NCI-H2171 treated with DMSO at 0.1 percent for 48 hours (cell line): ENCODE data around the gene COG2.
"Not testable (repeated sequence)": the region's sequence is repeated elsewhere in the genome, so short reads cannot be mapped to it uniquely, and the experiment has no call there.

Experiments used
- DNase-seq: peaks from one replicate; lab custom pipeline; 2025; lab: John Stamatoyannopoulos, UW

Gene COG2

DNA sequence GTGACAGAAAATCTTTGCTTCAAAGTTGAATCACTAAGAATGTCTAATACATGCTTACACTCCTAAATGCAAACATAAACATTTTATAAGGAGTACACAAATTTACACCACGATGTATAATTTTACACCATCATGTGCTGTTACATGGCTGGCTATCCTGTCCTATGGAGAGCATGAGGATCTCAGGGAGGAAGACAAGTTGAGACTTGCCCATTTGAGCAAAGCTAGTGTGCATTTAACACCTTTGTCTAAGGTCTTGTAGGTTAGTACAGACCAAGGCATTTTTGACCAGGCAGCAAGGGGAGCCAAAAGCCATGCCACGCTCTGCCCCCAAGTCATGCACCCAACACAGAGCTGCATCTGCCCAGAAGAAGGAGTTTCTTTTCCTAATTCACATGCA is 14.5 kb upstream of the COG2 start:
- DNase-seq: peak; percentile 14

DNA sequence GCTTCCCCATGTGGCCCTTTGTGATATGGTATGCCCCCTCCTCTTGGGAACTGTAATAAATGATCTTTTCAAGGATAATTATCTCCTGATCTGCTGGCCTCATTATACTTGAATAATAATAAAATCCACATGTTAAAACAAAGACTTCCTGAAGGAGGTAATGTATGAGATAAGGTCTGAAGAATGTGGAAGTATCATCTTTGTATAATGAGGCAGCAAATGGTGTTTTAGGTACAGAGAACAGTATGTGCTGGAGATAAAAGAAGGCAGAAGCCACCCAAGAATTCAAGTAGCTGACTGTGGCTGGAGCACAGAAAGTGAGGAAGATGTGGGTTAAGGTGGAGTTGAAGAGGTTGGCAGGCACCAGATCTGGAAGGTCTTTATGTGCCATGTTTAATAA is 12.8 kb upstream of the COG2 start:
- DNase-seq: no peak

DNA sequence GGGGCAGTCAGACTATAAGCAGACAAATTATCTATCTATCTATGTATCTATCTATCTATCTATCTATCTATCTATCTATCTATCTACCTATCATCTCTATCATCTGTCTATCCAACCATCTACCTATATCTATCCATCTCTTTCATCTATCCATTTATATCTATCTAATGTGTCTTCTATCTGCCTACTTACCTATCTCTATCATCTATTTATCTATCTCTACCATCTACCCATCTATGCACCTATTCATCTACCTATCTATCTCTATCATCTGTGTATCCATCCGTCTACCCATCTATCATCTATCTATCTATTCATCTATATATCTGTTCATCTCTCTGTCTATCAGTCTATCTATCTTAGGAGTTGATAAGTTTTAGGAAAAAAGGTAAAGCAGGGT is 10.8 kb upstream of the COG2 start:
- DNase-seq: no peak

DNA sequence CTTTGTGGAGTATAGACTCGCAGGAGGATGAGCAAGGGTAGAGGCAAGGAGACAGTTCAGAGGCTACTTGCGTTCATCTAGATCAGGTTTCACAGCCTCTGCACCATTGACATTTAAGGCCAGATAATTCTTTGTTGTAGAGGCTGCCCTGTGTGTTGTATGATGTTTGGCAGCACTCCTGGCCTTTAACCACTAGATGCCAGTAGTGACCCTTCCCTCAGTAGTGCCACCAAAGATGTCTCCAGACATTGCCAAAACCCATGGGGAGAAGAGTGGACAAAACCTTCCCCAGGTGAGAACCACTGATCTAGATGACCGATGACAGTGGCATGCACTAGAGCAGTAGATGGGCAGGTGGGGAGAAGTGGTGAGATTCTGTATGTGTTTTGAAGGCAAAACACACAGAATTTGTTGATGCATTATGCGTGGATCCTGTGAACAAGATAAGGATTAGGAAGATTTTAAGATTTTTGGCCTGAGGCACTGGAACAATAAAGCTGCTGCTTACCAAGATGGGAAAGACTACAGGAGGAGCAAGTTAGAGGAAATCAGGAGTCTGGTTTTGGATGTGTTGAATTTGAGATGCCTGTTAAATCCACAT is 9.9 kb upstream of the COG2 start:
- DNase-seq: peak; percentile 56

DNA sequence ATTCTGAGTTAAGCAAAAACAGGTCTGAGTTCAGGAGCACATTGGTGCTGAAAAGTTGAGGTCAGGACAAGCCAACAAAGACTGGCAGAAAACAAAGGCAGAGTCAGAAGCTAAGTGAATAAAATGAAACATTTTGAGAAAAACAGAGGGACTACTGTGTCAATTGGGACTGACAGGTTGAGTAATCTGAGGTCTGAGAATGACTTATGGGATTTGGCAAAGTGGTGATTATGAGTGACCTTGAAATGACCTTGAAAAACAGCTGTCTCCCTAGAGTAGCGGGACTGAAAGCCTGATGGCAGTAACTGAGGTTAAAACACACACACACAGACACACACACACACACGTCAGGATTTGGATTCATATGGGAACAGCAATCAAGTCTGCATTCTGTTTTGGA is 8.8 kb upstream of the COG2 start:
- DNase-seq: peak; percentile 76

DNA sequence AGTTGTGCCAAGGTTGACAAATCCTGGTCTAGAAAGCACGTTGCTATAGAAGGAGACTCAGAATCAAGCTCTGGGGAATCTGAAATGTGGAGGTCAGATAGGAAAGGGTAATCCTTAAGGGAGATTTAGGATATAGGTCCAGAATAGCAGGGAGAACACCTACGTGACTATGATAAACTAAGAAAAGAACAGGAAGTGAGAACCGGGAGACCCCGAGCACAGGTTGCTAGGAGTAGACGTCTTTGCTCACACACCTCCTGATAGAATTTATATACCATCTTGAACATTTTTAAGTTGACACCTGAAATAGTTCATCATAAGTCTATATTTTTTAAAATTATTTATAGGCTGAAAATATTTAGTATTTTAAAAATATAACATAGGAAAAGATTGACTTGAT is 7.9 kb upstream of the COG2 start:
- DNase-seq: no peak

DNA sequence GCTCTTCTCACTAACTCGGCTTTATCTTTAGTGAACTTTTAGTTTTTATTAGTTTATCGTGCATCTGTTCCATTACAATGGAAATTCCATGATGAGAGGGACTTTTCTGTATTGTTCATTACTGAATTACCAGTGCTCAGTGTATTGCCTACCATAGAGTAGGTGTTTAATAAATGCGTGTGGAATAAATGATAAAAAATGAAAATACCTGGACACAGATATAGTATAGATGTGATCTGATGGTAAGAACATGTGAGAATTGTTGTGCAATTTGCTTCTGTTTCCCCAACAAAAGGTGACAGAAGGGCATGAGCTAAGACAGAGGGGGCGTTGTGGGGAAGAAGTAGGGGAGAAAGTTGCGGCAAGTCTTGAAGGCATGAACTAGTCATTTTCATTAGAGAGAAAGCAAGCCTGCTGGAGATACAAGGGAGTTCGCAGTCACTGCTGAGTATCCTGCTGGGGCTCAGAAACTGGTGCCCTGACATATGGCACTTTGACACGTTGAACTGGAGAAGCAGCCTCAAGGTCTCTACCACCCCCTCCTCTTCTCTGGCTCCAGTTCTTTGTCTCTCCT is 5.6 kb upstream of the COG2 start:
- DNase-seq: peak; percentile 37

DNA sequence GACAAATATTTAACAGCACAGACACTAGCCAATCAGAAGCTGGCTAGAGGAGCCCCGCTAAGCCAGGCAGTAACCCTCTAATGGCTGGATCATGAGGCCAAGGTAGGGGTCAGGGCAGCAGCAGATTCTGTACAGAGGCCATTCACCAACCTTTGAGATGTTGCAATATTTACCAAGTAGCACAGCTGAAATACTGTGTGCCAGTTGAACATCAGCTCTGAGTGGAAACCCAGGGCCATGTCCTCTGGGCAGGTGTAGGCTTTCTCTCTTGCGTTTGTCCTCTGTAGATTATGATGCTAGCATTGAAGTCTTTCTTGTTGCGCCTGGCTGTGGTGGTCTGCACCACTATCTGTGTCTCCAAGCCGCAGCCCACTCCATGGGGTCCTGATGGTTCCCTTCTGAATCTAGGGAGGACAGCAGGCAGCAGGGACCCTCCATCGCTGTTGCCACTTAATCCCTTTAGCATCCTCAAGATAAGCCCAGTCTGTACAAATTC is 2.5 kb upstream of the COG2 start:
- DNase-seq: no peak

DNA sequence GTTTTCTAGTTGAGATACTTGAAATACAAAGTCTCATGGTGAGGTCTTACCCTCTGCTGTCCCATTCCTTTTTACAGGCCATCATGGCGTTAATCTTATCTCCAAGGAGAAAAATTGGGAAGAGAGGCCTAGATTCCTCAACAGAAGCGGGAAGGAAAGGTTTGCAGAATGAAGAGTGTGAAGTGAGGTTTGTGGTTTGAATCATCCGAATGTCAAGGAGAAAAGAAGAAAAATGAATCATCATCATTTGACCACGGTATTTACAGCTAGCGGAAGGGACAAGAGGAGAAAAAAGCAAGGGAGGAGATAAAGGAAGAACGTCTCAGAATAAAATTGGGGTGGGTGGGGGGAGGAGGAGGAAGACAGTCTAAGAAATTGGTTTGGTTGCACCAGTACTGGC is 935 bp upstream of the COG2 start:
- DNase-seq: no peak

DNA sequence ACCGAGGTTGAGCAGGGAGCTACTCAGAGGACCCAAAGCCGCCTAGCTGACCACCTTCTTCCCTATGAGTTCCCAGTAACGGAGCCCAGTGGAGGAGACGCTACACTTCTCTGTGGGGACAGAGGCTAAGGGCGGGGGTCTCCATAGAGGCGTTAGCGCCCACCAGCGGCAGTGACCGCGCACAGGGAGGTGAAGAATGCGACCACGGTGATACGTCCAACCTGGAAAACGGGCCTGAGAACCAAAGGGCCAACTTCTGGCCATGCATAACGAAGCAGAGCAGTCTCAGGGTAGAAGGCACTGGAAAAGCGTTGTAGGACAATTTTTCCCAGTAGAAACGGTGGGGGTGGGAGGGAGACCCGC is 400 bp upstream of the COG2 start:
- no peak for DNase-seq

DNA sequence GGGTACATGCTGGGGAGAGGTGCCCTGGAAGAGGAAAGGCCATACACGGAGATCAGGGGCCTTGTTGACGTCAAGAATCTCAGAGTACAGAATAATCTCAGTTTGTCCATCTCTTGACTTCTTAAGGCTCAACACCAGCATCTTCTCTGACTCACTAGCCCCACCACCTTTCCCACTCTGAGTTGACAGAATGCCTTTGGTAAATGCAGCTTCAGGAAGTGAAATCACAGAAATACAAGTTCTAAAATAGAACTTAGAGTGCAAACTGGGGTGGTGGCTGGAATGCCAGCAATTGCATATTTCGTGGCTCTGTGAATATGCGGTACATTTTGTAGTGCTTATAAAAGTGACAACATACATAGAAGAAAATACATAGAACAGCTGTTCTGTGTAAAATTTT is 1.6 kb downstream of the COG2 start:
- no peak for DNase-seq

DNA sequence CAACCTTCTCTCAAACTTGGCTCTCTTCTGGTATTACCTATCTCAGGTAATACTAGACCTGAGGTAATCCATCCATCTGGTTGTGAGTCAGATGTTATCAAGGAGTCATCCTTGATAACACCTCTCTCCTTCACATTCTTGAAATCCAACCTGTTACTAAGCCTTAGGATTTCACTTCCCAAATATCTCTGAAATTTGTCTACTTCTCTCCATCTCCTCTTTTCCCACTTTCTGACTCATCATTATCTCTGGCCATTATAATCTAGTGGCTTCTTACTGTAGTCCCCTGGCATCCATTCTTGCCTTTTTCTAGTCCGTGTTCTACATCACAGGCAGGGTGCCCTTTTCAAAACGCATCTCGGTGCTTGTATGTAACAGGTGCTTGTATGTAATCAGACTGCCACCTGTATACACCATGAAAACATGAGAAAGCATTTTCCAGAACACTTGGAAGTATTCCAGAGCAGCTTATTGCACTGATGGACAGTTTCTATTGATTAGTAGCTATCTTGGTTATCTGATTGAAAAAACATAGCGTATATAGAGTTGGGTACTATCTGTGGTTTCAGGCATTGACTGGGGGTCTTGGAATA is 4.5 kb downstream of the COG2 start:
- peak; percentile 12 for DNase-seq

DNA sequence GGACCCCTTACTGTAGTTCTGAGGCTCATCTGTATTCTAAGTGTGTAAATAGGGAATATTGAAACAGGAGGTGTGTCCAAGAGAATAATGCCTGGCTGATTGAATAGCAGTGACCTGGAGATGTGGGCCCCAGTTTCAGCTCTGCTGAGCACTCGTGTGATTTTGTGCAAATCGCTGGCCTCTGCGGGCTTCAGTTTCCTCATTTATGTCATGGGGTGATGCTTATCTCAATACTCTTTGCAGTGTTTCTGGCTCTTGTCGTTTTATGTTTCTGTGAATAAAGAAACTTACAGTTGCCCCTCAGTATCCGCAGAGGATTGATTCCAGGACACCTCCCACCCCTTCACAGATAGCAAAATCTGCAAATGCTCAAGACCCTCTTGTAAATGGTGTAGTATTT is 5.0 kb downstream of the COG2 start:
- no peak for DNase-seq

DNA sequence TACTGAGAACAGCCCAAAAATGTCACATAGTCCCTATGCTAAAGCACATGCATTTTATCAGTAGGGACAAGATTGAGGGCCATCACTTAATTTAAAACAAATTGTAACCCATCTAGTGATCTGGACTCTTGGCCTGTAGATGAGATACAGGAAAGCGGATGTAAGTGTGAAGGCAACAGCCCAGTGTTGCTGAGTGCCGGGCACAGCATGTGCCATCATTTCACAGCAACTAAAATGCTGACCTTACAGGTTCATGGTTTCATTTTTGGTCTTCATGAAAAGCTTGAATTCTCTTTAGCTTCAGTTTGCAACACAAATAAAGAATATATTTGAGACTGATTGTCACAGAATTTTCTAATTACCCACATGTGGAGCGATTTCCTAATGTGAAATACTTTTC is 5.8 kb downstream of the COG2 start:
- DNase-seq: no peak

DNA sequence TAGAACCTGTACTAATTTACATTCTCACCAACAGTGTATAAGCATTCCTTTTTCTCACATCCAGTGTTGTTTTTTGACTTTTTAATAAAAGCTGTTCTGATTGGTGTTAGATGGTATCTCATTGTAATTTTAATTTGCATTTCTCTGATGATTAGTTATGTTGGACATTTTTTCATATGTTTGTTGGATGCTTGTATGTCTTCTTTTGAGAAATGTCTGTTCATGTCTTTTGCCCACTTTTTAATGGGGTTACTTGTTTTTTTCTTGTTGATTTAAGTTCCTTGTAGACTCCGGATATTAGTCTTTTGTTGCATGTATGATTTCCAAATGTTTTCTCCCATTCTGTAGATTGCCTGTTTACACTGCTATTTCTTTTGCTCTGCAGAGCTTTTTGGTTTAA is 8.0 kb downstream of the COG2 start:
- no peak for DNase-seq

DNA sequence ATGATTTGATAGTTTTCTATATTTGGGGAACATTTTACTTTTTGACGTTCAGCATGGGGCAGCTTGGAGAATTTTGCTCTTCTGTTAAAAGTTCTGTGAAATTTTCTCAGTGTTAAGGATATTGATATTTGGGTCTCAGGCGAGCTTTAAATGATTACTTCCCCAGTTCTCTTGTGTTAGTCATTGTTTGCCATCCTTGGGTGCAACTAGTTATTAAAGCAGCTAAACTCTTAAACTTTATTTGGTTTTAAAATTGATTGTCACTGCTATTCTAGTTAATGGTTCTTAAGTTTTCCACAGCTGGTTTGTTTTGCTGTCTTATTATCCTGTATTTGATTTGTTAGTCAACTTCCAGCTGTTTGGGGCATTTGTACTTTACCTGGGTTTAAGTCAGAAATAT is 9.0 kb downstream of the COG2 start:
- DNase-seq: no peak

DNA sequence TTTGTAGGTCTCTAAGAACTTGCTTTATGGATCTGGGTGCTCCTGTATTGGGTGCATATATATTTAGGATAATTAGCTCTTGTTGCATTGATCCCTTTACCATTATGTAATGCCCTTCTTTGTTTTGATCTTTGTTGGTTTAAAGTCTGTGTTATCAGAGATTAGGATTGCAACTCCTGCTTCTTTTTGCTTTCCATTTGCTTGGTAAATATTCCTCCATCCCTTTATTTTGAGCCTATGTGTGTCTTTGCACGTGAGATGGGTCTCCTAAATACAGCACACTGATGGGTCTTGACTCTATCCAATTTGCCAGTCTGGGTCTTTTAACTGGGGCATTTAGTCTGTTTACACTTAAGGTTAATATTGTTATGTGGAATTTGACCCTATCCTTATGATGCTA is 14.4 kb downstream of the COG2 start:
- DNase-seq: not testable (repeated sequence)

DNA sequence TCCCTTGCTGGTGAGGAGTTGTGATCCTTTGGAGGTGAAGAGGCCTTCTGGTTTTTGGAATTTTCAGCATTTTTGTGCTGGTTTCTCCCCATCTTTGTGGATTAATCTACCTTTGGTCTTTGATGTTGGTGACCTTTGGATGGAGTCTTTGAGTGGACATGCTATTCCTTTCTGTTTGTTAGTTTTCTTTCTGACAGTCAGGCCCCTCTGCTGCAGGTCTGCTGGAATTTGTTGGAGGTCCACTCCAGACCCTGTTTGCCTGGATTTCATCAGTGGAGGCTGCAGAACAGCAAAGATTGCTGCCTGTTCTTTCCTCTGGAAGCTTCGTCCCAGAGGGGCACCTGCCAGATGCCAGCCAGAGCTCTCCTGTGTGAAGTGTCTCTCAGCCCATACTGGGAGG is 15.8 kb downstream of the COG2 start:
- DNase-seq: not testable (repeated sequence)

DNA sequence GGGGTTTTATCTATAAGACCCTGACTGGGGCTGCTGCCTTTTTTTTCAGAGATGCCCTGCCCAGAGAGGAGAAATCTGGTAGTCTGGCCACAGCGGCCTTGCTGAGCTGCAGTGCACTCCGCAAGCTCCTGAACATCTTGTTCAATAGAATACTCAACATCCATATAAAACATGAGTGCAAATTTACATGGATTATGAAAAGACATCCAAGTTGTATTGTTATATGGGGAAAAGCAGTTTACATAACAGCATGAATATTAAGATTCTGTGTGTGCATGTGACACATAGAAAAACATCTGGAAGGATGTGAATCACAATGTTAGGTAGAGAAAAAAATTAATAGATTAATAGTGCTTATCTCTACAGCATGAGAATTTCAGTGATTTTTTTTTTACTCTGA is 16.4 kb downstream of the COG2 start:
- DNase-seq: no peak

DNA sequence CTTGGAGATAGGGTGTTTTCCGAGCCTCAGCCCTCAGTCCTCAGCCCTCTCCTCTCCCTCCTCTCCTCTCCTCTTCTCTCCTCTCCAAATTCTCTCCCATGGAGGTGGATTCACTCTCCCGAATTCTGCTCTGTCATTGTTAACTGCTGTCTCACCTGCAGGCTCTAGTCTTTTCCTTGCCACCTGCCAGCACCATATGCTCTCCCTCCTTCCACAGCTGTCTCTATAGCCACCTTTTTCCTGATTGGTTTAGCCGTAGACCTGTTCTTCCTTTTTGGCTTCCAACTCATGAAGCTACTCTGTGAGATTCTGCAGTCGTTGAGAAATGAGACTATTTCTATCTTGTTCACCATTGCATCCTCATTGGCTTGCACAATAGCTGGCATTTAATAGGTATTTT is 19.7 kb downstream of the COG2 start:
- peak; percentile 99 for DNase-seq

DNA sequence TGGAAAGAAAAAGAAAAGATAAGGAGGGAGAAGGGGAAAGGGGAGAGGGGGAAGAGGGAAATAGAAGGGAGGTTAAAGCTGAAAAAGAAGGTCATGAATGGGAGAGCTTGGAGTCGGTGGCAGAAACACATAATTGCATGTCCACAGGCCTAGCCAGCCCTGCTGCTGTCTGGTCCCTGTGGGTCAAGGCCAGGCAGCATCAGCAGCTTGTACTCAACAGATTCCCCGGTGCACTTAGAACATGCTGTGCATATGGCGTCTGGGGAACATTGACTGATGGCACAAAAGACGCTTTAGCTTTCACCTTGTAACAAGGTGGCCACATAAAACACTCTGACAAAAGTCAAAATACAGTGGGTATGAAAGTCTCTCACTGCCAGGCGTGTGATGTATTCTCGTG is 25.9 kb downstream of the COG2 start:
- DNase-seq: no peak

DNA sequence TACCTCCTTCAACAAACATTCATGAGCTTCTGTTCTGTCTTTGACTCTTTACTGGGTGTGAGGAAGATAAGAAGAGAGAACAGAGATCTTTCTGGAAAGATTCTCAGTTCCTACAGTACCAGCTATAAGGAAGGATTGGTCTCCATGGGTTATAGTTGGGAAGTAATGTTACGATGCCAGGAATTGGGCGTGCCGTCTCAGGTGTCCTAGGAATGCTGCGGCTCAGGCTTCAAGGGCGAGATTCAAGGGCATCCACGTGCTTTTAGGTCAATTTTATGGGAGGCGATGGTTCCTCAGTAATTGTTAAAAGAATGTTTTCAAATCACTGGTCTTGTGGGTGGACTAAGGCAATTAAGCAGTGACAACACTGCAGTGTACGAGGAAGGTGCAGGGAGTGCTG is 27.3 kb downstream of the COG2 start:
- no peak for DNase-seq

DNA sequence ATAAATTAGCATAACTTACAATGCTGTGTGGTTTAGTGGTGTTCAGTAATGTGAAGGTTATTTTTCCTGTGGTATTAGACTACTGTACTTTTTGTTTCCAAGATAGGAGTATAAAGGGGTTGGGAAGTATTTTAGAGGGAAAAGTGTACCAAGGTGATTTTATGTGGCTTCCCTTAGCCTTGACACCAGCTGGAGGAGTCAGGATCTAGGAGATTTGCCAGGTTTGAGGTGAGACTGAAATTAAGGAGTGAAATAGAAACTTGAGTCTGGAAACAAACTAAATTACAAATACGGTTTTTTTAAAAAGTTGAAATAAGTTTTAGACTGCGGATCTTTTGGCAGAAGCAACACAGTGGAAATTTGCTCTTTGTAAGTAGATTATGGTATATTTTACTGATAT is 32.3 kb downstream of the COG2 start:
- no peak for DNase-seq

DNA sequence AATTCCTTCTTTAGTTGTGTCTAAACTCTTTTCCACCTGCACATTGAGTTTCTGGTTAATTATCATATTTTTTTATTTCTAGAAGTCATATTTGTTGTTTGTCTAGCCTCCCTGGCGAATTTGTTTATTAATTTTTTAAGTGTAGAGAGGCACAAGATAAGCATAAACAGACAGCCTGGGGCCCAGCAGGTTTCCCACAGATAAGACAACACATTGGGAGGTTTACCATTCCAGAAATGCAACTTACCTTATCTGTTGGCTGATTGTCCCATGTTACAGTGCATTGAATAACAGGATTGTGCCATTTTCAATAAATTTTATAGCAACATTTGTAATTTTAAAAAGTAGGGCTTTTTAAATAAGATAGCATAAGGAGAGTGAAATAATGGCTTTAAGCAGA is 34.9 kb downstream of the COG2 start:
- no peak for DNase-seq
